COLO668 (cell line): ENCODE results near the gene AARSD1.
"Not testable (repeated sequence)": the region's sequence is repeated elsewhere in the genome, so short reads cannot be mapped to it uniquely, and the experiment has no call there.

Source experiments
- DNase-seq: peaks from one replicate; lab custom pipeline; 2025; ENCODE audit not compliant: unreplicated experiment; lab: John Stamatoyannopoulos, UW

Gene AARSD1

GRCh38 chr17:42980766-42981397 lies 16.6 kb upstream of the AARSD1 start:
- DNase-seq, result peak; percentile 68

GRCh38 chr17:42980274-42980765 lies 16.1 kb upstream of the AARSD1 start, which contains the start of gene RUNDC1:
TSS of gene RUNDC1 (plus strand) at chr17:42980565. CDS start at chr17:42980577, 12 bp downstream.
- DNase-seq, result peak; percentile 92

DNA sequence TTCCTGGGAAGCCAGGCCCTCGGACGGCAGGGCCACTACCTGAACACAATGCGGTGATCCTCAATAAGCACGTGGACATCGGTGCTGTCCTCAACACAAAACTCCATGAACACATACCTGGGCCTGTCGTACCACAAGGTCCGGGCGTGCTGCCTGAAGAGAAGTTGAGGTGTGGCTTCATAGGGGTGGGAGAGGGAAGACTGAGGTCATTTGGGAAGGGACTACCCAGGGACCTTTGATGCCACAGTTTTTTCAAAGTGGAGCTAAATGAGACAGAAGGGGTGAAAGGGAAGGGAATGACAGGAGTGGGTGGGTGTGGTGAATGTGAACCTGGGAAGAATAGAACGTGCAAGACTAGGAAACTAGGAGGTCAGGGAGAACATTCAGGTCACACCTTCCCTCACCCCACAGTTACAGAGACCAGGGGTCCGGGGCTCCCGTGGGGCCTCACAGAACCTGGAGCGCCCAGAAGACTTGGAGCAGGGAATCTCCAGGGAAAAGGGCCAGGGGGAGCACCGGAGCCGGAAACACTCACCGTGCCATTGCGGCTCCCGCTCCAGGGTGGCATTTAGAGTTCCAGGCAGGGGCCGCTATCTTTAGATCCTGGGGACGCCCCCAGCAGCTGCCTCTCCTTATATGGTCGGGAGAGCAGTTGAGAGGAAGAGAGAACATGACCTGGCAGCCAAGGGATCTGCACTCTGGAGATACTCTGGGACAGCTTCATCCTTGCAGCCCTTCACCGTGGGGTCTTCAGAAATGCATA lies 15.4 kb upstream of the AARSD1 start, which contains the start of gene PTGES3L:
PTGES3L (minus strand) TSS at position 570 of the 763 bp plus-strand sequence; CDS start at position 543, 27 bp downstream.
- peak; percentile 53 for DNase-seq

DNA sequence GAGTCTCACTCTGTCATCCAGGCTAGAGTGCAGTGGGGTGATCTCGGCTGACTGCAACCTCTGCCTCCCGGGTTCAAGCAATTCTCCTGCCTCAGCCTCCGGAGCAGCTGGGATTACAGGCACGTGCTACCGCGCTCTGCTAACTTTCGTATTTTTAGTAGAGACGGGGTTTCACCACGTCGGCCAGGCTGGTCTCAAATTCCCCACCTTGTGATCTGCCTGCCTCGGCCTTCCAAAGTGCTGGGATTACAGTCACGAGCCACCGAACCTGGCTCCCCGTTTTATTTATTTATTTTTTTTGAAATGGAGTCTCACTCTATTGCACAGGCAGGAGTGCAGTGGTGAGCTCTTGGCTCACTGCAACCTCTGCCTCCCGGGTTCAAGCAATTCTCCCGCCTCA lies 11.4 kb upstream of the AARSD1 start:
- DNase-seq, result not testable (repeated sequence)

DNA sequence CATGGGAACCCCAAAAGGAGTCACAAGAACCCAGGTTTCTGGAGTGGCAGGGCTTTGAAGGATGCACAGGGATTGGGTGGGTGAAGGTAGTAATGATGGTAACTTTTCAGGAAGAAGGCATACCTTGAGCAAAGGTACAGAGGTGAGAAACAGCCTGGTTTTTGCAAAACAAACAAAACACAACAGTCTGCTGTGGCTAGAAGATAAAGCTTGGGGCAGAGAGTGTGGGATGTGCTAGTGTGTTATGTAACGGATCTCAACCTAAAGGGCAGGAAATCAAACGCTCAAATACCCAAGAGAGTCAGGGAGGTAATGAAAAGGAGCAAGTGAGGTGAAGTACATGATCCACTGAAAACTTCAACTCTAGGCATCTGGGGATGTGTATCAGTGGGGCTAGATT lies 11.0 kb upstream of the AARSD1 start:
- DNase-seq, result no peak

GRCh38 chr17:42973323-42973722 lies 9.1 kb upstream of the AARSD1 start:
- not testable (repeated sequence) for DNase-seq

GRCh38 chr17:42971589-42971988 lies 7.3 kb upstream of the AARSD1 start:
- DNase-seq, result no peak

GRCh38 chr17:42969001-42969581 lies 4.8 kb upstream of the AARSD1 start:
- no peak for DNase-seq

DNA sequence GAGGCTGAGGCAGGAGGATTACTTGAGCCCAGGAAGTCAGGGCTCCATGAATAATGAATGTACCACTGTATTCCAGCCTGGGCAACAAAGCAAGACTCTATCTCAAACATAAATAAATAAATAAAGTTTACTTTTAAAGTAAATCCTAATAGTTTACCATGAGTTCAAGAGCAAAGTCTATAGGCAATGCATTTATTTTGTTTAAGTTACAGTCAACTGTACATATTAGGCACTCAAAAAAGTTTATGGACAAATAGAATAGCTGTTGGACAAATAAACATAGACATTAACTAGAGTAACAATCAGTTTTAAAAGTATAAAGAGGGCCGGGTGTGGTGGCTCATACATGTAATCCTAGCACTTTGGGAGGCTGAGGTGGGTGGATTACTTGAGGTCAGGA lies 3.7 kb upstream of the AARSD1 start:
- DNase-seq, result no peak

GRCh38 chr17:42953669-42954068 lies 10.6 kb downstream of the AARSD1 start:
- no peak for DNase-seq

- no peak for DNase-seq
These were observed 14.0 kb downstream of the AARSD1 start for GRCh38 chr17:42950044-42950783.

- no peak for DNase-seq
These were observed 17.4 kb downstream of the AARSD1 start for GRCh38 chr17:42946812-42947211.

DNA sequence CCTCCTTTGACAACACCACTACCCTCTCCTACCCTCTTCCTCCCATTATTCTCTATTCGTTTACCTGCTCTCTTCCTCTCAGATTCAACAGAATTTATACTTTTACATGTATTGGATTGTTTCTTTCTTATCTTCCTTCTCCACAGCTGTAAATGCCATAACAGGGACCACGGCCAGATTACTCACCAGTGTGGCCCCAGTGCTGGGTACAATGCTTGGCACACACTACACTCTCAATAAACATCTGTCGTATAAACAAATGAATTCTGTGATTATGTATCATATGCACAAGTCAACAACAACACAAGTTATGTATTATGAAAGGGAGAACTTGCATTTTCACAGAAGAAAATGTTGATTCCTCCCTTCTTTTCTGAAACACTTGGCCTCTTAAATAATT lies 20.0 kb downstream of the AARSD1 start:
- no peak for DNase-seq

- DNase-seq, result peak; percentile 18
These were observed 26.3 kb downstream of the AARSD1 start for GRCh38 chr17:42937712-42938596.

GRCh38 chr17:42929497-42929844 lies 34.8 kb downstream of the AARSD1 start:
- DNase-seq, result no peak

- peak; percentile 7 for DNase-seq
These were observed 35.3 kb downstream of the AARSD1 start for GRCh38 chr17:42928714-42929496.

- DNase-seq, result no peak
These were observed 39.4 kb downstream of the AARSD1 start for GRCh38 chr17:42924891-42925290.

DNA sequence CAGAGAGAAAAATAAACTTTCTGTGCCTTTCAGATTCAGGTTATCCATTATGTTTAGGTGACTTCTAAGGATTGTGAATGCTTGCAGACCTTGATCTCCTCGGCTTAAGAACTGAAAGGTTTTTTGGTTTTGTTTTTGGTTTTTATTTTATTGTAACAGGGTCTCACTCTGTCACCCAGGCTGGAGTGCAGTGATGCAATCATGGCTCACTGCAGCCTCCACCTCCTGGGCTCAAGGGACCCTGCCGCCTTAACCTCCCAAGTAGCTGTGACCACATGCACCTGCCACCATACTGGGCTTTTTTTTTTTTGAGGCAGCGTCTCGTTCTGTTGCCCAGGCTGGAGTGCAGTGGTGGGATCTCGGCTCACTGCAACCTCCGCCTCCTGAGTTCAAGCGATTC lies 40.8 kb downstream of the AARSD1 start:
- not testable (repeated sequence) for DNase-seq

- no peak for DNase-seq
These were observed 42.0 kb downstream of the AARSD1 start for GRCh38 chr17:42922294-42922693.
